Measurements from ENCODE around the gene RBM41.

DNA sequence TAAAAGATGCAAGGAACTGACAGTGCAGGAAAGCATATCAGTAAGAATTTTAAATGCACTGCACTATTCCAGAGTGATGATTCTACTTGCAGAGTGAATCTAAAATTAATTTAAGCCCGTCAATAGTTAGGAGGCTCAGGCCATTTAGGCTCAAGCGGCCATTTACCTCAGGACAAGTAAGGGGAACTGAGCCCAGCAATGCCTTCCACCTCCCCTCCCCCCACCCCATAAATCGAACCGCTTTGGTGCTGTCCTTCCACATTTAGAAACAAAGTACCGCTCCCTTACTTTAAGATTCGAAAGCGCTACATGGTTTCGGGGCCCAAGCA is 665 bp downstream of the RBM41 start:
- TF ChIP-seq, protein P1, sequence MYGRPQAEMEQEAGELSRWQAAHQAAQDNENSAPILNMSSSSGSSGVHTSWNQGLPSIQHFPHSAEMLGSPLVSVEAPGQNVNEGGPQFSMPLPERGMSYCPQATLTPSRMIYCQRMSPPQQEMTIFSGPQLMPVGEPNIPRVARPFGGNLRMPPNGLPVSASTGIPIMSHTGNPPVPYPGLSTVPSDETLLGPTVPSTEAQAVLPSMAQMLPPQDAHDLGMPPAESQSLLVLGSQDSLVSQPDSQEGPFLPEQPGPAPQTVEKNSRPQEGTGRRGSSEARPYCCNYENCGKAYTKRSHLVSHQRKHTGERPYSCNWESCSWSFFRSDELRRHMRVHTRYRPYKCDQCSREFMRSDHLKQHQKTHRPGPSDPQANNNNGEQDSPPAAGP (tag by site-specific recombination; IDR thresholded peaks at IDR 0.05), result no peak
- TF ChIP-seq, protein P2, sequence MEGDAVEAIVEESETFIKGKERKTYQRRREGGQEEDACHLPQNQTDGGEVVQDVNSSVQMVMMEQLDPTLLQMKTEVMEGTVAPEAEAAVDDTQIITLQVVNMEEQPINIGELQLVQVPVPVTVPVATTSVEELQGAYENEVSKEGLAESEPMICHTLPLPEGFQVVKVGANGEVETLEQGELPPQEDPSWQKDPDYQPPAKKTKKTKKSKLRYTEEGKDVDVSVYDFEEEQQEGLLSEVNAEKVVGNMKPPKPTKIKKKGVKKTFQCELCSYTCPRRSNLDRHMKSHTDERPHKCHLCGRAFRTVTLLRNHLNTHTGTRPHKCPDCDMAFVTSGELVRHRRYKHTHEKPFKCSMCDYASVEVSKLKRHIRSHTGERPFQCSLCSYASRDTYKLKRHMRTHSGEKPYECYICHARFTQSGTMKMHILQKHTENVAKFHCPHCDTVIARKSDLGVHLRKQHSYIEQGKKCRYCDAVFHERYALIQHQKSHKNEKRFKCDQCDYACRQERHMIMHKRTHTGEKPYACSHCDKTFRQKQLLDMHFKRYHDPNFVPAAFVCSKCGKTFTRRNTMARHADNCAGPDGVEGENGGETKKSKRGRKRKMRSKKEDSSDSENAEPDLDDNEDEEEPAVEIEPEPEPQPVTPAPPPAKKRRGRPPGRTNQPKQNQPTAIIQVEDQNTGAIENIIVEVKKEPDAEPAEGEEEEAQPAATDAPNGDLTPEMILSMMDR (tag by site-specific recombination; IDR thresholded peaks at IDR 0.05), result no peak
- TF ChIP-seq YY1 (tag by site-specific recombination; IDR thresholded peaks at IDR 0.05), result no peak
- TF ChIP-seq, protein P3, sequence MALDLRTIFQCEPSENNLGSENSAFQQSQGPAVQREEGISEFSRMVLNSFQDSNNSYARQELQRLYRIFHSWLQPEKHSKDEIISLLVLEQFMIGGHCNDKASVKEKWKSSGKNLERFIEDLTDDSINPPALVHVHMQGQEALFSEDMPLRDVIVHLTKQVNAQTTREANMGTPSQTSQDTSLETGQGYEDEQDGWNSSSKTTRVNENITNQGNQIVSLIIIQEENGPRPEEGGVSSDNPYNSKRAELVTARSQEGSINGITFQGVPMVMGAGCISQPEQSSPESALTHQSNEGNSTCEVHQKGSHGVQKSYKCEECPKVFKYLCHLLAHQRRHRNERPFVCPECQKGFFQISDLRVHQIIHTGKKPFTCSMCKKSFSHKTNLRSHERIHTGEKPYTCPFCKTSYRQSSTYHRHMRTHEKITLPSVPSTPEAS (tag by site-specific recombination; IDR thresholded peaks at IDR 0.05), result no peak

Data from HEK293 (cell line).